A673 (cell line): ENCODE results near the gene TMEM263.
"Not testable (repeated sequence)": the region's sequence is repeated elsewhere in the genome, so short reads cannot be mapped to it uniquely, and the experiment has no call there.

Experiments used
- CTCF ChIP-seq: fragments of 300-800, 200-600 bp; sonication (generic); conservative IDR thresholded peaks from 2 replicates; pipeline ENCODE4 v1.5.1; 2017; ENCODE audit warnings: low read depth, mild to moderate bottlenecking, antibody characterized with exemption, low read length, moderate library complexity, mixed read lengths
- EZH2 ChIP-seq: fragments of 200-600 bp; sonication (generic); IDR thresholded peaks from 2 replicates; pipeline ENCODE4 v1.6.1; 2017; ENCODE audit warnings: borderline replicate concordance, low read depth, mild to moderate bottlenecking, mixed read lengths, antibody characterized with exemption, low read length; ENCODE audit not compliant: poor library complexity, severe bottlenecking

- not testable (repeated sequence) for TF ChIP-seq CTCF, EZH2
These were observed 32.1 kb upstream of the TMEM263 start for GRCh38 chr12:106923594-106923993.
